NCI-H2029 treated with DMSO at 0.1 percent for 48 hours (cell line): ENCODE data around the gene AMER3.

Experiments used
- DNase-seq: peaks from one replicate; lab custom pipeline; 2025; lab: John Stamatoyannopoulos, UW

The AMER3 gene

GRCh38 chr2:130749641-130750040 is 5.7 kb upstream of the AMER3 start:
- no peak for DNase-seq

GRCh38 chr2:130754811-130755210 is 529 bp upstream of the AMER3 start:
- no peak for DNase-seq

DNA sequence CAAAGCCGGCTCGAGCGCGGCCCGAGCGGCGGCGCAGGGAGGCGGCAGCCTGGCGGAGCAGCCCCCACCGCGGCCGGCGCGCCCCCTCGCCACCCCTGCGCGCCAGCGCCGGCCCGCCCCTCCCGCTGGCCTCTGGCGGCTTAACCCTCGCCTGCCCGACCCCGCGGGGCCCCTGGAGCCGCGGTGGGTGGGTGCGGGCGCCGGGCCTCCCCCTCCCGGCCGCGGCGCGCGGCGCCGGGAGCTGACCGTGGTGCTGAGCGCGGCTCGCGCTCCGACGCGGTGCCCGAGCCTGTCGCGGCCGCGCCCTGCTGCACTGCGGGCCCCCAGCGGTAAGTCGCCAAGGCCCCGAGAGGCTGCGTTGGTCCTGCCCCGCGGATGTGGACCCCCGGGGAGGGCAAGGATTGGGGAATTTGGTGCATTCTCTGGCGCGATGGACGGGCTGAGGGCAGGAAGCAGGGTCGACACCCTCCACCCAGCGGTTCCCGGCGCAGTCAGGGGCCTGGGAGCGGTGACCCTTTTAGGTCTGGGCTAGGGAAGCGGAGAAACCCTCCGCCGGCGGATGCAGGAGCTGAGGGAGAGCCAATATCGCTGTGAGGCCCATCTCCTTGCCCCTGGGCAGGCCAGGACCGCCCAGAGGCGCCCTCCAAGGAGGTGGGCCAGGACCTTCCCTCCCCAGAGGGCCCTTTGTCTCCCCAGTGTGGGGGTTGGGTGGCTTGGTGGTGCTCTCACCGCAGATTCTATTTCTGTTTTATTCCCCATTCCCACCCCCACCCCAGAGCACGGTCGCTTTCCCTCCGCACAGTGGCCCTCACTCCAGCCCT is 923 bp downstream of the AMER3 start:
- DNase-seq: no peak

- no peak for DNase-seq
These were observed 1.7 kb downstream of the AMER3 start for GRCh38 chr2:130756874-130757668.

- DNase-seq: peak; percentile 63
These were observed 4.8 kb downstream of the AMER3 start for GRCh38 chr2:130759906-130760753.

- no peak for DNase-seq
These were observed 5.7 kb downstream of the AMER3 start for GRCh38 chr2:130760754-130761751.

- DNase-seq: no peak
These were observed 6.9 kb downstream of the AMER3 start for GRCh38 chr2:130762031-130762909.

GRCh38 chr2:130762910-130763385 is 7.6 kb downstream of the AMER3 start:
- DNase-seq: no peak

GRCh38 chr2:130763405-130763804 is 8.1 kb downstream of the AMER3 start:
- no peak for DNase-seq

DNA sequence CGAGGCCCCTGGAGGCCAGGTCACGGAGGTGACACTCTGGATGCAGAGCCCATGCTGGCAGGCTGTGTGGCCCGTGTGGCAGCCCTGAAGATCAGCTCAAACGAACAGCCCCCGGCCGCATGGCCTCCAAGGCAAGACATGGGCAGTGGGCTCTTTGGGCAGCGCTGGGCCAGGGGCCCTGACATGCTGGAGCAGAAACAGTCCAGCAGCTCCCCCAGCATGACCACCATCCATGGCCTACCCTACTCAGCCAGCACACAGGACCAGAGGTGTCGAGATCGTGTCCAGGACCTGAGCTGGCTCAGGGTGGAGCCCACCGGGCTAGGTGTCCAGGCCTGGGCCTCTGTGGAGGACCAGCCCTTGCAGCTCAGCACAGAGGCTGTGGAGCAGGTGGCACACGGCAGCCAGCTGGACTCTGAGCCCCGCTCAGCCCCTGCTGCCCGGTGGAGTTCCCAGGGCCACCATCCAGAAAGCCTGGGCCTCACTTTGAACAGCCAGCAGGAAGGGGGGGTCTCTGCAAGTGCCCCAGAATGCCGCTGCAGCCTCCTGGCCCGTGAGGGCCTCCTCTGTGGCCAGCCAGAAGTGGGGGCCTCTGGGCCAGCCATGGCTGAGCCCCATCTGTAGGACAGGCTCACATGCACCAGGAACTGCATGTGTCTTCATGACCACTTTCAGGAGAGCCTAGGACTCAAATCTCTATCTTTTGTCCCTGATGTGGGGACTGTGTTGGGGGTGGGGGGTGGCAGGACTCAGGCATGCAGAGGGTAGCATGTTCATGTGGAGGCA is 8.9 kb downstream of the AMER3 start:
- DNase-seq: no peak

DNA sequence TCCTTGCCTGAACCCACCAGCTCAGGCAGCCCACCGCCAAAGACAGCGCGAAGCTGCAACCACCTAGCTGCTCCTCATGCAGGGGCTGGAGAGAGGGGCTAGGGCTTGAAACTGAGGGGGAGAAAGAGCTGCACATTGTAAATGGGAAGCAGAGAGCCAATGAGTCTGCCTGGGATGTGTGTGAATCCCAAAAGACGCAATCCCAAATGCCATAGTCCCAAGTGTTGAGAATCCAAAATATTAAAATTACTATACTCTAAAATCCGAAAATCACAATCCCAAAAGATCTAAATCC is 9.4 kb downstream of the AMER3 start:
- DNase-seq: no peak

DNA sequence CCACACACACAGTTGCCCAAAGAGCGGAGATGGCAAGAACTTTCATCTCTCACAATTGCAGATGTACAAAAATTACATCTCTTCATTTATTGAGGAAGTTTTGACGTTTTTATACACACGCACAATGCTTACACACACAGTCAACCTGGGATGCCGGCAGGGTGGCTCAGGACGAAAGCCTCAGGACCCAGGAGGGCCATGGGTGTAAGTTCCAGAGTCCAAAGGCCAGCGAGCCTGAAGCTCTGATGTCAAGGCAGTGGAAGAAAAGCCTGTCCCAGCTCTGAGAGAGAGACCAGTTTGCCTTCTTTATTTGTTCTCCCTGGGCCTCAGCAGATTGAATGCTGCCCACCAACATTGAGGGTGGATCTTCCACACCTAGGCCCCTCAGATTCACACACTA is 10.1 kb downstream of the AMER3 start:
- DNase-seq: no peak

DNA sequence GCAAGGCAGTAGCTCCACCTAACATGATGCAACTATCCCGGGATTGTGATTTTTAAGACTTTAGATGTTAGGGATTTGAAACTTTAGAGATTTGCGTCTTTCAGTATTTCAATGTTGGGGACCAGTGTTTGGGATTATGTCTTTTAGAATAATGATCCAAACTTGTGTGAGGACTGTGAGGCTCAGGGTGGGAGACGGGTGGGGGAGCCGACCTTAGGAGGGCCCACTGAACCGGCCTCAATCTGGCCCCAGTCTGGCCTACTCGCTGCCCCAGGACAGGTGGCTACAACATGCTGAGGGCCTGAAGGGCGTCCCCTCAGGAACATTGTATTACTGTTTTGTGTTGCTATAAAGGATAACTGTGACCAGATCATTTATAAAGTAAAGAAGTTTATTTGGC is 10.7 kb downstream of the AMER3 start:
- no peak for DNase-seq

- DNase-seq: no peak
These were observed 11.5 kb downstream of the AMER3 start for GRCh38 chr2:130766711-130767407.

DNA sequence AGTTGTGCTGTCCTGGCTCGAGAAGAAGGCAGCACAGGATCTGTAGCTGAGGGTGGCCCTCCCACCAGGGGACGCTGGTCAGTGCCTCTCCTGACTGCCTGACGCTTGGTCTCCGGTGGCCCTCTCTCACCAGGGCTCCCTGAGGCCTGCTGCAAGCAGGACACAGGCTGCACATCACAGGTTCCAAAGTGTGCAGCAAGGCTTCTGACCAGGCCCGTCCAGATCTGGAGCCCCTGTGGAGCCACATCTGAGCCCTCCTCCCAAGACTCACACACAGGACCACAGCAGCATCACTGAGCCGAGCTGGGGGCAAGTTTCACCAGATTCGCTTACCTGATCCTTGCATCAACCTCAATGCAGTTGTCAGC is 12.1 kb downstream of the AMER3 start:
- no peak for DNase-seq

DNA sequence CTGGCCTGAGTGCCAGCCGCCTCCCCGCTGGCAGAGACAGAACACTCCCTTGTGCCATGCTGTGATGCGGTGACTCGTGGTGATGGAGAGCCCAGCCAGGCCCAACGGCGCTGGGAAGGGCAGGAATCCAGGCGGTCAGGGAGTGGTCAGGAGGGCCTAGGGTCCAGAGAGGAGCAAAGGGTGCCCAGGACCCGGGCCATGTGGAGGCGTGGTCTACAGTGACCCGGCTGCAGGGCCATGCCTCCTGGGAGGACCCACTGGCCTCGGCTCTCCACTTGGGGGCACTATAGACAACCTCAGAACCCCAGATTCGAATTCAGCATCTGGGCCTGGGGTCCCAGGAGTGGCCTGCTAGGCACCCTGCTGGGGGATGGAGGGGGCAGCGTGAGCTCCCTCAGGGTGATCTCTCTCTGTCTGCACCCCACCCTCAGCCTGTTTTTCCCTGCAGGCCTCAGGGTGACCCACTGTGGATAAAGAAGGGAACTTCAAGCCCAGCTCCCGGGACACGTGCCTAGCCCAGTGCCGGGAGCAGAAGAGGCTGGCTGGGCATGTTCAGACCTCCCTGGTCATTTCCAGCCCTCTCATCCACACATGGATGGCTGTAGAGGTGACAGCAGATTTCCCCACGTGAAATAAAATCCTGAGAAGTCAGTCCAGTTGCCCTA is 13.0 kb downstream of the AMER3 start:
- no peak for DNase-seq

GRCh38 chr2:130769343-130769907 is 14.1 kb downstream of the AMER3 start:
- DNase-seq: no peak

DNA sequence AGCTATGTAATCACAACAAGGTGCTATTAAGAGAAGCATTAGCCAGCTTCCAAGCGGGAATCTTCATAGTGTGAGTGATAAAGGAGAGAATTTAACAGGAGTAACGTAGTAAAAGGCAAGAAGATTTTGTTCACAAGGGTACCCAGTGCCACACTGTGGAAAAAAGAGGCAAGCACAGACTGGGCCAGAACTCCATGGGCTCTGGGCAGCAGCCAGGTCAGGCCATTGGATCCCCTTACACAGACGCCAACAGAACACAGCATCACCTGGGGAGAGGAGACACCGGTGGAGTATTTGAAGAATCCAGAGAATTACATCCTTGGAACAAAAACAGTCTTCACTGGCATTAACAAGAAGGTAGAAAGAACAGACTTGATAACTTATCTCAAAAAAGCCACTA is 21.2 kb downstream of the AMER3 start:
- DNase-seq: peak; percentile 16
